Activated T-helper 2 cell treated with anti-CD3 and anti-CD28 coated beads, Interferon-gamma antibody, Interleukin-2, Interleukin-4, amounts not matched to agents 10 μg/mL and 5 μg/mL and 100 μg/mL, durations not matched to agents 14 hours and 24 hours and 36 hours (primary cell): Measurements from ENCODE around the gene PPP1R37. TPM values are rescaled to one million over a fixed set of nuclear protein-coding genes. Genes with fewer than 3 reads are reported as not detected.
"Not testable (repeated sequence)": the region's sequence is repeated elsewhere in the genome, so short reads cannot be mapped to it uniquely, and the experiment has no call there.

ENCODE experiments used
- DNase-seq: peaks from one replicate; pipeline ENCODE4 v3.0.0; 2021; ENCODE audit warnings: low spot score
- H3K27ac Mint-ChIP-seq: one replicate; pipeline ENCODE4 v1.8.0; 2021; ENCODE audit warnings: mixed read lengths
- H3K27me3 Mint-ChIP-seq: one replicate; pipeline ENCODE4 v1.8.0; 2021; ENCODE audit warnings: low read depth, mixed read lengths
- H3K36me3 Mint-ChIP-seq: one replicate; pipeline ENCODE4 v1.8.0; 2021; ENCODE audit warnings: low read depth, mixed read lengths
- H3K4me1 Mint-ChIP-seq: one replicate; pipeline ENCODE4 v1.8.0; 2021; ENCODE audit warnings: low read depth, mixed read lengths
- H3K4me3 Mint-ChIP-seq: one replicate; pipeline ENCODE4 v1.8.0; 2021; ENCODE audit warnings: low read depth, mild to moderate bottlenecking, moderate library complexity, mixed read lengths
- H3K9me3 Mint-ChIP-seq: one replicate; pipeline ENCODE4 v1.8.0; 2021; ENCODE audit warnings: mixed read lengths
- intact Hi-C: fragments of 100-400 bp; cut with micrococcal nuclease; formaldehyde crosslinking; loops from one replicate; pipeline ENCODE4 v1.15.1; 2023
- total RNA-seq: library from RNA; stranded (reverse); gene quantifications from 2 replicates; pipeline ENCODE4 v1.2.3, GENCODE V29; 2022

Gene PPP1R37
- total RNA-seq, 1 donor from 2014 or later, result 15.7 TPM

DNA sequence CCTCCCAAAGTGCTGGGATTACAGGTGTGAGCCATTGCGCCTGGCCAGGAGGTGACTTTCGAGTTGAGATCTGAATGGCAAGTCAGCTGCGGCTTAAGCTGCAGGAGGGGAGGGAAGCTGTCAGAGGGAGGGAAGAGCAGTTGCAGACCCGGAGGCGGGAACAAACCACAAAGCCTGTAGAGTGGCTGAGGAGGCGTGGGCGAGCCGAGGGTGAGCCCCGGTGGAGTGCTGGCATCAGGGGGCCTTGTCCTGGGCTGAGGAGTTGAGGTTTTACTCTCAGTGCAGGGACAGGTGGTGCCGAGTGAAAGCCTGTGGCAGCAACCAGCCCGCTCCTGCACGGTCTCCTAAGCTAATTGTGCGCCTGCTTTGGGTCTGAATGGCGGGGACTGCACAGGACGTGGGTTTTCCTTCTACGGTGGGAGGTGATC is 24.2 kb downstream of the PPP1R37 start:
- Mint-ChIP-seq H3K4me3 (no peak overlapping the region), H3K27ac (peak overlapping the region; percentile 53), H3K9me3 (no peaks in the 10 kb centered on the region), H3K27me3 (no peaks in the 10 kb centered on the region), H3K36me3 (no peaks in the 10 kb centered on the region), H3K4me1 (peaks cover 49% of the 10 kb centered on the region)
- DNase-seq, result peak; percentile 42
- intact Hi-C loops, result loop anchor here (5.0 kb wide), 1 partner anchor 40 kb away; the partner anchor contains the start of genes GEMIN7 and ZNF296

DNA sequence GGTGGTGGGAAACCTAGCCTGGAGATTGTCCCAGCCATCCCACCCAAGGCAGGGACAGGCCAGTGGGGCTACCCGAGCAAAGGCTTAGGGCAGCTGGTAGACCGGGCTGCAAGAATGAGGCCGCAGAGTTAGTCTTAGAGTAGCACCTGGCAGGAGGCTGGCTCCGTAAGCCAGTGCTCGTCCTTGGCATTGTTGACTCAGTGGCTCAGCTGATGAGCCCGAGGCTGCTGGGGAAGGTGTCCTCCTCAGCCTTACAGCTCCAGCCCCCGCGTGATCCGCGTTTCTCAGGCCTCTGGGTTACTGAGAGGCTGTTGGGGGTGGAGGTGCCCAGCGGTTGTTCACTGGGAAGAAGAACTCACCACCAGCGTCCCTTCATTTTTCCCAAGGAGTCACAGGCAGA is 24.7 kb downstream of the PPP1R37 start:
- intact Hi-C loops, result loop anchor here (5.0 kb wide), 1 partner anchor 40 kb away; the partner anchor contains the start of genes GEMIN7 and ZNF296
- Mint-ChIP-seq H3K27ac (peak overlapping the region; percentile 53), H3K36me3 (no peaks in the 10 kb centered on the region), H3K4me3 (no peak overlapping the region), H3K9me3 (no peaks in the 10 kb centered on the region), H3K4me1 (peaks cover 49% of the 10 kb centered on the region), H3K27me3 (no peaks in the 10 kb centered on the region)
- no peak for DNase-seq

DNA sequence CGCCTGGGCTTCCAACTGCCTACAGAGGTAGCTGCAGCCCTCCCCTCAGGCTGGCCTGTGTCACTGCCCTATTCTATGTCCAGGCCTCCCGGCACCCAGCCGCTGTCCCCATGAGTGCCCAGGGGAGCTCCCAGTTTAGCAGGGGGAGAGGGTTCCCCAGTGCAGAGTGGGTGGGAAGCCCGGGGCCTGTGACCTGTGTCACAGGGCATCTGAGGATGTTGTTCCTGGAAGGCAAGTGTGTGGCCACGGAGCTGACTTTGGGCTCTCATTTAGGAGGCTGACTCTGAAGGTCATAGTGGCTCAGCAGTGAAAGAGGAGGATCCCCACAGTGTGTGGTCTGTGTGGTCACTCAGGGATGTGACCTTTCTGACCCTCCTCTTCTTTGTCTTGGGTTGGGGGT is 25.1 kb downstream of the PPP1R37 start:
- Mint-ChIP-seq H3K4me1 (peaks cover 49% of the 10 kb centered on the region), H3K27ac (peak overlapping the region; percentile 28), H3K36me3 (no peaks in the 10 kb centered on the region), H3K27me3 (no peaks in the 10 kb centered on the region), H3K4me3 (no peak overlapping the region), H3K9me3 (no peaks in the 10 kb centered on the region)
- DNase-seq, result no peak
- intact Hi-C loops, result loop anchor here (5.0 kb wide), 1 partner anchor 41 kb away; the partner anchor contains the start of genes GEMIN7 and ZNF296

DNA sequence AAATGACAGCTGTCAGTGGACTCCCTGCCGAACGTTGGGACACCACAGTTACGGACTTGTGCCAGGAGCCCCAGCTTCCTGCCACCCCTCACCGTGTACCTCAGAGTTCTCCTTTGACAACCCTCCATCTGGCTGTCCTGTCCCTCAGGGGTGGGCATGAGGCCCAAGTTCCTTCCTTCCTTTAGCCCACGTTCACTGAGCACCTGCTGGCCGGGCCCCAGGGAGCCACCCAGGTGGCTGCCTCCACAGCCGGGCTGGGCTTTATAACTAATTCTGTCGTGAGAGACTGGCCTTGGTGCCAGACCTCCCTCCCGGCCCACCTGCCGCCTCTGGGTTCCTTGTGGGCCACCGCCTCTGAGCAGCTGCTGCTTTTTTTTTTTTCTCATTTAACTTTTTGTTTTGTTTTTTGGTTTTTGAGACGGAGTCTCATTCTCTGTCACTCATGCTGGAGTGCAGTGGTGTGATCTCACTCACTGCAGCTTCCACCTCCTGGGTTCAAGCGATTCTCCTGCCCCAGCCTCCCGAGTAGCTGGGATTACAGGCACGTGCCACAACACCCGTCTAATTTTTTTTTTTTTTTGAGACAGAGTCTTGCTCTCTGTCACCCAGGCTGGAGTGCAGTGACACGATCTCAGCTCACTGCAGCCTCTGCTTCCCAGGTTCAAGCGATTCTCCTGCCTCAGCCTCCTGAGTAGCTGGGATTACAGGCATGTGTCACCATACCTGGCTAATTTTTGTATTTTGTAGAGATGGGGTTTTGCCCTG is 25.8 kb downstream of the PPP1R37 start:
- DNase-seq, H3K27me3 Mint-ChIP-seq, H3K9me3 Mint-ChIP-seq, H3K36me3 Mint-ChIP-seq, H3K27ac Mint-ChIP-seq: not testable (repeated sequence)
- intact Hi-C loops, result loop anchor here (5.0 kb wide), 1 partner anchor 41 kb away; the partner anchor contains the start of genes GEMIN7 and ZNF296
- H3K4me3 Mint-ChIP-seq, result peak overlapping the region; percentile 8
- peaks cover 49% of the 10 kb centered on the region for H3K4me1 Mint-ChIP-seq

DNA sequence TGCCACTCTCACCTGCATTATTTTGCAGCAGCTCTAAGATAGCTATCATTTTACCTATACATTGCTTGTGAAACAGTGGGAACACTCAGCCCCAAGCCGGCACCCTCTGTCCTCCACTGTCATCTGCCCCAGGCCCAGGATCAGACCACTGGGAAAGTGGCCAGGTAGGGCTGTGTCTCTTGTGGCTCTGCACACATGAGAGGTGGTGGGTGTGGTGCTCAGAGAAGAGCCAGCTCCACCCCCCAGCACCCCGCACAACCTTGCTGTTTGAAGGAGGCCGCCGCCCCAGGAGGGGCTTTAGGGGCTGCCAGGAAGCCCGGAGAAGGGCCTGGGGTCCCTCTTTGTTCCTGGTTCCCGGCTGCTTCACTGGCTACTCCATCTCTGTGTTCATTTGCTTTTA is 26.6 kb downstream of the PPP1R37 start:
- Mint-ChIP-seq H3K9me3 (no peaks in the 10 kb centered on the region), H3K4me3 (no peak overlapping the region), H3K27me3 (no peaks in the 10 kb centered on the region), H3K36me3 (no peaks in the 10 kb centered on the region), H3K27ac (no peak overlapping the region), H3K4me1 (peaks cover 49% of the 10 kb centered on the region)
- intact Hi-C loops, result loop anchor here (5.0 kb wide), 1 partner anchor 42 kb away; the partner anchor contains the start of genes GEMIN7 and ZNF296
- no peak for DNase-seq

DNA sequence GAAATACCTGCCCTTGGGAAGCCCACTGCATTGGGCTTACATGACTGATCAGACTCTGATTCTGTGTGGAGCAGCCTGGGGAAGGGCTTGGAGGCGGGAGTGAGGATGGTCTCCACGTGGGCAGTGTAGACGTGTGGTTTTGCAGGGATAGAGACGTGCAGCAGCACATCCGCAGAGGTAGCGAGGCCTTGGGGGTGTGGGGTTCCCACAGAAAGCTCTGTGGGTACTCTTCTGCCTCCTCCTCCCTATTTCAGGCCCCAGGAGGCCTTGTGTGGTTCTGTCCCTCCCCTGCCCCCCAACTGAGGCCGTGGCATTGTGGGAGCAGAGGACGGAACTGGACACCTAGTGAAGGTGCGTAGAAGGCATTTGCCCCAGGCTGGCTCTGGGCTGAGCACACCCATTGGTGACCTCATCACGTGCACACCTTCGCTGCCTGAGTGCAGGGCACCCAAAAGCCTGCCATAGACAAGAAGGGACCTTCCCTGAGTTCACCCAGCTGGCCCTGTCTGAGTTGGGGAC is 28.9 kb downstream of the PPP1R37 start:
- no peaks in the 10 kb centered on the region for H3K36me3 Mint-ChIP-seq
- intact Hi-C loops, result no loop called here
- no peaks in the 10 kb centered on the region for H3K9me3 Mint-ChIP-seq
- H3K4me1 Mint-ChIP-seq, result peaks cover 33% of the 10 kb centered on the region
- no peak for DNase-seq
- no peaks in the 10 kb centered on the region for H3K27me3 Mint-ChIP-seq
- no peak overlapping the region for H3K27ac Mint-ChIP-seq
- no peak overlapping the region for H3K4me3 Mint-ChIP-seq

DNA sequence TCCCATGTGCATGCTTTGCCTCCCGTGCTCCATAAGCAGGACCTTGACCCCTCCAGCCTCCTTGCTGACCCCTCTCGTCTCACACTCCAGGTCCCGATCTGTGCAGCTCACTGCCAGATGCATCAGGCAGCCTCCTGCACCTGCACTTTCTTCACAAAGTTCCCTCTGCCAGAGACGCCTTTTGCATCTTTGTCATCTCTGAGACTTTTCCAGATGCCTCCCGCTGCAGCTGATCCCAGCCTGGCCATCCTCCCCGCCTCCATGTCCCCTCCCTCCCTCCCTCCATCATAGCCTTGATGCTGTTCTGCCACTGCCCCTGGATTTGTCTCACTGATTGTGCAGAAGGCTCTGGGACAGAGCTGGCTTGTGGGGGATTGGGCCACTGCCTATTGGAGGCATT is 29.9 kb downstream of the PPP1R37 start:
- Mint-ChIP-seq H3K9me3 (no peaks in the 10 kb centered on the region), H3K4me3 (no peak overlapping the region), H3K27me3 (no peaks in the 10 kb centered on the region), H3K27ac (no peak overlapping the region), H3K4me1 (peaks cover 24% of the 10 kb centered on the region), H3K36me3 (no peaks in the 10 kb centered on the region)
- intact Hi-C loops, result no loop called here
- no peak for DNase-seq

DNA sequence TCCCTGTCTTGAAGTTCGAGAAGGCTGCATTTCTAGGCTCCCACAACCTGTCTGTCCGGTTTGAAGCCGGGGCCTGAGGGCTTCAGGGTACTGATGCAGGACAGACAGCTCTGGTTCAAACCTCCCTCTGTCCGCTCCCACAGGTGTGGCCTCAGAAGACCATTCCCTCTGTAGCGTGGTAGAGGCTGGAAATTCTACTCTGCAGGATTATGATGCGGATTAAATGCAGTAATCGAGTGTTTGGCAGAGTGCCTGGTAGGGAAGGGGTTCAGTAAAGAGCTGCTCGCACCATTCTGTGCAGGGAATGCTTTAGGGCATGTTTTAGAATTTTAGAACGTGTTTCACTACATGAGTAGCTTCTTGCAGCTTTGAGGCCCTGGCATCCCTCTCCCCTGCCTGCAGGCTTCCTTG is 30.5 kb downstream of the PPP1R37 start:
- H3K4me1 Mint-ChIP-seq, result peaks cover 18% of the 10 kb centered on the region
- intact Hi-C loops, result no loop called here
- no peak for DNase-seq
- H3K36me3 Mint-ChIP-seq, result no peaks in the 10 kb centered on the region
- no peaks in the 10 kb centered on the region for H3K27me3 Mint-ChIP-seq
- H3K27ac Mint-ChIP-seq, result no peak overlapping the region
- H3K4me3 Mint-ChIP-seq, result no peak overlapping the region
- no peaks in the 10 kb centered on the region for H3K9me3 Mint-ChIP-seq

DNA sequence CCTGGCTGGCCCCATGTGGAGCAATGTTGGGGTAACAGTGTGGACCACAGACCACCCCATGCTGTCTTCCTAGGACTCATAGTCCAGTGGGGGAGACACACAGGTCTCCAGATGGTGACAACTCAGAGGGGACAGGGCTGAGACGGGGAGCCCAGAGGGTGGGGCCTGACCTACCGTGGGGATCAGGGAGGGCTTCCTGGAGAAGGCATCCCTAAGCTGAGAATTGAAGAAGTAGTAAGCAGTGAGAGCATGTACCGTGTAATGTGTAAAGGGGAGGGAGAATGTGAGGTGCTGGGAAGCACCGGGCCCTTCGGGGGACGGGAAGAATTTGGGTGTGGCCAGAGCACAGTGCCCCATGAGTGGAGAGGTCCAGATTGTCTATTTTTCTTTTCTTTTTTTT is 31.0 kb downstream of the PPP1R37 start:
- no peak overlapping the region for H3K27ac Mint-ChIP-seq
- no peaks in the 10 kb centered on the region for H3K36me3 Mint-ChIP-seq
- no peaks in the 10 kb centered on the region for H3K9me3 Mint-ChIP-seq
- no peaks in the 10 kb centered on the region for H3K27me3 Mint-ChIP-seq
- no peak overlapping the region for H3K4me3 Mint-ChIP-seq
- no peak for DNase-seq
- H3K4me1 Mint-ChIP-seq, result peaks cover 13% of the 10 kb centered on the region
- intact Hi-C loops, result no loop called here

DNA sequence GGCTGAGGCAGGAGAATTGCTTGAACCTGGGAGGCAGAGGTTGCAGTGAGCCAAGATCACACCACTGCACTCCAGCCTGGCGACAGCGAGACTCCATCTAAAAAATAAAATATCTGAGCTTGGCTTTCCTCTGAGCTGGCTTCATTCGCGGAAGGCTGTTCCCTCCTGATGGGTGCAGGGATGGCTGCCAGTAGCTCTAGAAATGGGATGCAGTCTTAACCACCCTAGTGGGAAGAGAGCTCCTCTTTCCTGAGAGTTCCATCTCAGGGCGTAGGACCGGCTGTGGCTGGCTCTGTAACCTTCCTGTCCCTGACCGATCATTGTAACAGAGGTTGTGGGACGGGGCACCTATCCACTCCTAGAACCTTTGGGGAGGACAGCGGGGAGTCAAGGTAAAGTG is 32.4 kb downstream of the PPP1R37 start:
- Mint-ChIP-seq H3K36me3 (no peaks in the 10 kb centered on the region), H3K27ac (no peak overlapping the region), H3K4me1 (peaks cover 11% of the 10 kb centered on the region), H3K4me3 (no peak overlapping the region), H3K27me3 (no peaks in the 10 kb centered on the region), H3K9me3 (no peaks in the 10 kb centered on the region)
- intact Hi-C loops, result no loop called here
- DNase-seq, result no peak

DNA sequence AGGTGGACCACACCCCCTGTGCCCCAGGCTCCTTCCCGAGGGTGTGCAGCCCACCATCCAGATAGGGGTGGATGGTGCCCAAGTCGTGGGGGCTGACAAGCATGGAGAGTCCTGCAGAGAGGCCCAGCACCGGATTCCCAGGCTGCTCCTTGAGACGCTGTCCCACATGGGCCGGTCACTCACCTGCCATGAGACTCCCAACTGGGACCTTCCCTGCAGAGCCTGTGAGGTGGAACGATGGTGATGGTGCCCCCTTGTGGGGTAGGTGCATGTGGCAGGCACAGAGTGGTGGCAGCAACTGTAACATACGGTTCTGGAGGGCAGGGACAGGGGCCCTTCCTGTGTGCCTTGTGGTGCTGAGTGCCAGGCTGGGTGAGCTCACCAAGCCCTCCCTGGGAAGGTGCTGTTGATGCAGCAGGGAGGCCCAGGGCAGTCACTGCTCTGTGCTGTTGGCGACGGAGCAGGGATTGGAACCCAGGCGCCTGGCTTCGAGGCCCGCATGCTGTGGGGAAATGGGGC is 33.1 kb downstream of the PPP1R37 start:
- Mint-ChIP-seq H3K27me3 (no peaks in the 10 kb centered on the region), H3K4me3 (no peak overlapping the region), H3K36me3 (no peaks in the 10 kb centered on the region), H3K9me3 (no peaks in the 10 kb centered on the region), H3K4me1 (peaks cover 7% of the 10 kb centered on the region), H3K27ac (no peak overlapping the region)
- peak; percentile 58 for DNase-seq
- intact Hi-C loops, result loop anchor here (2.0 kb wide), 1 partner anchor 49 kb away; the partner anchor contains the start of gene ZNF296

DNA sequence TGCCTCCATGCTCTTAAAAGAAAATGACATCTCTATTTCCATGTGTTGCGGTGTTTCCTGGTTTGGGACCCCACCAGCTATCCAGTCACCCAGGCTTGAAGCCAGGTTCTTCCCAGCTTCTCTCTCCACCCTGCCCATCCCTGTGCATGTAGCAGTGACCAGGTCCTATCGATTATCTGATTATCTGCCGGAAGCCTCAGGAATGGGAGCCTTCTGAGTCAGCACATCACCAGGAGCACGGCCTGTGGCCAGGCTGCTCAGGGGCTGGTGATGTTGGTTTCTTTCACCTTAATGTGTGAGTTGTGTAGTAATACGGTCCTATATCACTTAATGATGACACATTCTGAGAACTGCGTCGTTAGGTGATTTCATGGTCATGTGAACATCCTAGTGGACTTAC is 33.7 kb downstream of the PPP1R37 start:
- Mint-ChIP-seq H3K4me3 (no peak overlapping the region), H3K9me3 (no peaks in the 10 kb centered on the region), H3K4me1 (peaks cover 1% of the 10 kb centered on the region), H3K27ac (no peak overlapping the region), H3K36me3 (no peaks in the 10 kb centered on the region), H3K27me3 (no peaks in the 10 kb centered on the region)
- DNase-seq, result no peak
- intact Hi-C loops, result loop anchor here (2.0 kb wide), 1 partner anchor 50 kb away; the partner anchor contains the start of gene ZNF296

DNA sequence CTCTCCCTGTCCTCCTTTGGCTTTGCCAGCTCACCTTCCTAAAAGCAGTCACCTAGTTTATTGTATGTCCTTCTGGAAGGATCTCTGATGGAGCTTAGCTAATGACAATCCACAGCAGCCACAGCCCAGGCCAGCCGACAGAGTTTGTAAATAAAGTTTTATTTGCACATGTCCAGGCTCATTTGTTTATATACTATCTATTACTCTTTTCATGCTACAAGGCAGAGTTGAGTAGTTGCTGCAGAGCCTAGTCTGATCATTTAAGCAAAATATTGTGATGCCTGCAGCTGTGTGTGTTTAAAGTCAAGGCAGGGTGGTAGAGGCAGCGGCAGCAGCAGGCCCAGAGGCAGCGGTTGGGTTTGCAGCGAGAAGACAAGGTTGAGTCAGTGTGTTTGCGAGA is 35.2 kb downstream of the PPP1R37 start:
- no peak for DNase-seq
- Mint-ChIP-seq H3K27ac (no peak overlapping the region), H3K4me3 (no peak overlapping the region), H3K27me3 (no peaks in the 10 kb centered on the region), H3K36me3 (no peaks in the 10 kb centered on the region), H3K9me3 (no peaks in the 10 kb centered on the region), H3K4me1 (no peaks in the 10 kb centered on the region)
- intact Hi-C loops, result no loop called here
